Ovary (tissue), 9 donors: ENCODE data around the gene MICOS13. TPM values are rescaled to one million over a fixed set of nuclear protein-coding genes. Genes with fewer than 3 reads are reported as not detected.

Experiments used
- DNase-seq, 5 donors: peaks; one replicate each; pipeline ENCODE4 v3.0.0-alpha.2; 2019 to 2020
- H3K27ac ChIP-seq, 2 donors: fragments of 200-600 bp; one replicate each; pipeline versions ENCODE4 v1.5.1 to v1.8.0; 2019 to 2022
- H3K27me3 ChIP-seq: fragments of 200-600 bp; one replicate; pipeline ENCODE4 v1.8.0; 2022
- H3K36me3 ChIP-seq: fragments of 200-600 bp; sonication (generic); one replicate; pipeline ENCODE4 v1.5.1; 2019
- H3K4me1 ChIP-seq: one replicate; pipeline ENCODE4 v1.8.1; 2013; ENCODE audit warnings: mild to moderate bottlenecking, moderate library complexity; ENCODE audit not compliant: insufficient read depth
- H3K4me3 ChIP-seq: fragments of 200-600 bp; sonication (generic); one replicate; pipeline ENCODE4 v1.5.1; 2017
- H3K9me3 ChIP-seq, 2 donors: fragments of 200-600 bp in 1 of 2; sonication (generic) in 1 of 2; one replicate each; pipeline versions ENCODE4 v1.5.1 to v1.8.1; 2013 to 2019; ENCODE audit warnings: mild to moderate bottlenecking in 1 of 2, moderate library complexity in 1 of 2
- EP300 ChIP-seq: sonication (generic); formaldehyde crosslinking; IDR thresholded peaks from one replicate; pipeline ENCODE4 v1.6.1; 2017; ENCODE audit warnings: antibody characterized with exemption
- POLR2A ChIP-seq: fragments of 450-650 bp; IDR thresholded peaks from one replicate; pipeline ENCODE4 v1.6.1; 2017; ENCODE audit warnings: antibody characterized with exemption, mild to moderate bottlenecking, moderate library complexity
- WGBS, 3 donors: extraction: QIAGEN DNeasy Blood & Tissue Kit in 1 of 3; methylation state at CpG; one replicate each; pipeline versions ENCODE4 v1.1.5 to v1.1.7; 2013 to 2017; 5-methylcytosine and 5-hydroxymethylcytosine counted together
- intact Hi-C, 4 donors: fragments of 100-400 bp; cut with DNase I; formaldehyde crosslinking; loops; one replicate each; pipeline versions ENCODE4 v1.11.0 to v1.15.1; 2022 to 2023
- polyA plus RNA-seq, 2 donors: library from polyadenylated mRNA; stranded (reverse); fragments of 200-250 nt in 1 of 2; fragments of 350-450 nt in 1 of 2; fragmentation: Illumina TruSeq in 1 of 2; extraction: RNeasy Lipid Tissue Mini Kit (QIAGEN cat#74804) in 1 of 2; gene quantifications; one replicate each; pipeline ENCODE4 v1.2.3, GENCODE V29; 2013 to 2014
- total RNA-seq, 7 donors: library from RNA; depleted of rRNA in 2 of 7; stranded (reverse); fragments of >200 nt in 2 of 7; fragmentation: NEBNext Ultra II Directional in 3 of 7; extraction: Animal tissue kit (Norgen Biotek cat#: 25700) in 3 of 7; gene quantifications; one replicate each; pipeline versions ENCODE4 v1.1.0 to v1.2.4, GENCODE V29; 2016 to 2023
- TF ChIP-seq, protein P1 (sequence below), 3 donors: fragments of 450-650 bp in 2 of 3; fragments of 200-600 bp in 1 of 3; IDR thresholded peaks; one replicate each; pipeline versions ENCODE4 v1.5.1 to v1.8.0; 2016 to 2022; ENCODE audit warnings: antibody characterized with exemption in 3 of 3, mild to moderate bottlenecking in 1 of 3
- donor health status: DM: no; HTN: no; CAD: no; lungs with moderate emphysema.
- donor health status: DM: no; HTN: no; CAD: no.
- donor health status: Bipolar disorder and iron deficiency.
- donor health status: DM: yes; HTN: yes; CAD: no.
- donor health status: DM: no; HTN: no; CAD: no.
- donor health status: DM: yes; HTN: yes; CAD: no.

MICOS13 gene
- total and polyA plus RNA-seq, 9 donors, result 5.2 to 48.7 (median 44.2) TPM

DNA sequence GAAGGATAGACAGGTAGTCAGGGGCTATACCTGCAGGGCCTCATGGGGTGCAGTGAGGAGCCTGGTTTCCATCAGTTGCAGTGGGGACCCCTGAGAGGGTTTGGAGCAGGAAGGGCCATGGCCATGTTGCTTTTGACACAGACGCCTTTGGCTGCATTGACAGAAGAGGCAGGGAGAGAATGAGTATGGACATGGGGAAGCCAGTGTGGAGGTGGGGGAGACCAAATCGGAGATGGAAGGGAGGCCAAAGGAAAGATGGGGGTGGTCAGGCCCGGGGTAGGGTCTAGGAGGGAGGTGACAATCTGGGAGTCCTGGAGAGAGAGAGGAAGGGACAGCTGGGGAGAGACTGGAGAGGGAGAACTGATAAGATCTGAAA lies 1.8 kb upstream of the MICOS13 start:
- Histone ChIP-seq H3K4me3 (no peak overlapping the region), H3K4me1 (peaks cover 15% of the 10 kb centered on the region), H3K36me3 (no peaks in the 10 kb centered on the region), H3K27ac (no peak overlapping the region), H3K27me3 (no peaks in the 10 kb centered on the region), H3K9me3 (no peaks in the 10 kb centered on the region)
- TF ChIP-seq EP300 (no peak), POLR2A (no peak)
- TF ChIP-seq, protein P1, sequence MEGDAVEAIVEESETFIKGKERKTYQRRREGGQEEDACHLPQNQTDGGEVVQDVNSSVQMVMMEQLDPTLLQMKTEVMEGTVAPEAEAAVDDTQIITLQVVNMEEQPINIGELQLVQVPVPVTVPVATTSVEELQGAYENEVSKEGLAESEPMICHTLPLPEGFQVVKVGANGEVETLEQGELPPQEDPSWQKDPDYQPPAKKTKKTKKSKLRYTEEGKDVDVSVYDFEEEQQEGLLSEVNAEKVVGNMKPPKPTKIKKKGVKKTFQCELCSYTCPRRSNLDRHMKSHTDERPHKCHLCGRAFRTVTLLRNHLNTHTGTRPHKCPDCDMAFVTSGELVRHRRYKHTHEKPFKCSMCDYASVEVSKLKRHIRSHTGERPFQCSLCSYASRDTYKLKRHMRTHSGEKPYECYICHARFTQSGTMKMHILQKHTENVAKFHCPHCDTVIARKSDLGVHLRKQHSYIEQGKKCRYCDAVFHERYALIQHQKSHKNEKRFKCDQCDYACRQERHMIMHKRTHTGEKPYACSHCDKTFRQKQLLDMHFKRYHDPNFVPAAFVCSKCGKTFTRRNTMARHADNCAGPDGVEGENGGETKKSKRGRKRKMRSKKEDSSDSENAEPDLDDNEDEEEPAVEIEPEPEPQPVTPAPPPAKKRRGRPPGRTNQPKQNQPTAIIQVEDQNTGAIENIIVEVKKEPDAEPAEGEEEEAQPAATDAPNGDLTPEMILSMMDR (IDR thresholded peaks at IDR 0.05), result no peak
- intact Hi-C loops, result loop anchor here in 1 of 4 donors (10.0 kb wide), 1 partner anchor 57 kb away; the partner anchor contains the start of genes SAFB and SAFB2
- peak in 2 of 5 donors; percentile 10 to 35 for DNase-seq
- 85 to 92% (median 88%) methylated on average over 3 of the region's 3 CpGs for WGBS, 3 donors

DNA sequence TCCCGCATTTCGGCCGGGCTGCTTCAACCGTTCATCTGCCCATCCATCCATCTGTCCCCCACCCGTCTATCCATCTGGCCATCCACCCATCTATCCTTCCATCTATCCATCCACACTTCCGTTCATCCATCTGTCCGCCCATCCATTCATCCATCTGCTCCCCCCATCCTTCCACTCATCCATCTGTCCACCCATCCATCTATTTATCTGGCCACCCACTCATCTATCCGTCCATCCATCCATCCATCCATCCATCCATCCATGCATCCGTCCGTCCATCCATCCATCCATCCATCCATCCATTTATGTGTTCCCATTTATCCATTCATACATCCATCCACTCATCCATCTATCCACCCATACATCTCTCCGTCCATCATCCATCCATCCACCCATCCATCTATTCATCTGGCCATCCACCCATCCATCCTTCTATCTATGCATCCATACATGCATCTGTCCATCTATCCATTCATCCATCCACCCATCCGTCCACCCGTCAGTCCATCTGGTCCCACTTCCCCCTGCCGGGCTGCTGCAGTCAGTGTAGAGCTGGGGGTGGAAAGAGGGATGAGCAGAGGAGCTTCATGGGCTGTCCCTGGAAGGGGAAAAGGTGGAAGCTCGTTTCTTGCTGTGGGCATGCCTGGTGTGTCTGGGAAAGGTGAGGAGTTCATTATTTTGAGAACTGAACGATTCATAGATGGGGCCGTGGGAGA lies 1.2 kb upstream of the MICOS13 start:
- peak overlapping the region; percentile 94 for H3K4me3 ChIP-seq
- peak in 2 of 5 donors; percentile 11 to 42 for DNase-seq
- intact Hi-C loops, result loop anchor here in 1 of 4 donors (10.0 kb wide), 1 partner anchor 57 kb away; the partner anchor contains the start of genes SAFB and SAFB2
- H3K36me3 ChIP-seq, result no peaks in the 10 kb centered on the region
- H3K9me3 ChIP-seq, result no peaks in the 10 kb centered on the region
- H3K27me3 ChIP-seq, result no peaks in the 10 kb centered on the region
- H3K27ac ChIP-seq, result peak overlapping the region in 1 of 2 donors; percentile 78
- TF ChIP-seq, protein P1 (IDR thresholded peaks at IDR 0.05), result no peak
- TF ChIP-seq POLR2A, result no peak
- TF ChIP-seq EP300, result no peak
- 55 to 58% (median 58%) methylated on average over 17 of the region's 17 CpGs for WGBS, 3 donors
- H3K4me1 ChIP-seq, result peaks cover 12% of the 10 kb centered on the region

DNA sequence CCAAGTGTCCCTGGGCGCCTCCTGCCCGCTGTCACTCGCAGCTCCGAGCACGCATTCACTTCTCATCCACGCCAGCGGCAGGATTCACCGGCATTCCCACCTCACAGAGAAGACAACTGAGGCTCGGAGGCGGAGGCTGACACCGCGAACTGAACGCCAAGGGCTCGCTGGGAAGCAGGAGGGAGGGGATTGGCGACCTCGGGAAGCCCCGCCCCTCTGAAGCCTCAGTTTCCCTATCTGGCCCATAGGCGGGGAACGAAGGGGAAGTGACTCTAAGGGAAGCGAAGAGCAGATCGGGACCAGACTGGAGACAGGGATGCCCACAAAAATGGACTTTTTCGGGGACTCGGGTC lies 256 bp downstream of the MICOS13 start:
- TF ChIP-seq POLR2A (peak; percentile 12), EP300 (no peak)
- Histone ChIP-seq H3K4me1 (peaks cover 10% of the 10 kb centered on the region), H3K27me3 (no peaks in the 10 kb centered on the region), H3K36me3 (no peaks in the 10 kb centered on the region), H3K9me3 (no peaks in the 10 kb centered on the region), H3K27ac (peak overlapping the region in 1 of 2 donors; percentile 88), H3K4me3 (peak overlapping the region; percentile 94)
- intact Hi-C loops, result loop anchor here in 1 of 4 donors (10.0 kb wide), 1 partner anchor 55 kb away; the partner anchor contains the start of genes SAFB and SAFB2
- DNase-seq, result no peak
- 0 to 1% (median 1%) methylated on average over 23 of the region's 23 CpGs for WGBS, 3 donors

DNA sequence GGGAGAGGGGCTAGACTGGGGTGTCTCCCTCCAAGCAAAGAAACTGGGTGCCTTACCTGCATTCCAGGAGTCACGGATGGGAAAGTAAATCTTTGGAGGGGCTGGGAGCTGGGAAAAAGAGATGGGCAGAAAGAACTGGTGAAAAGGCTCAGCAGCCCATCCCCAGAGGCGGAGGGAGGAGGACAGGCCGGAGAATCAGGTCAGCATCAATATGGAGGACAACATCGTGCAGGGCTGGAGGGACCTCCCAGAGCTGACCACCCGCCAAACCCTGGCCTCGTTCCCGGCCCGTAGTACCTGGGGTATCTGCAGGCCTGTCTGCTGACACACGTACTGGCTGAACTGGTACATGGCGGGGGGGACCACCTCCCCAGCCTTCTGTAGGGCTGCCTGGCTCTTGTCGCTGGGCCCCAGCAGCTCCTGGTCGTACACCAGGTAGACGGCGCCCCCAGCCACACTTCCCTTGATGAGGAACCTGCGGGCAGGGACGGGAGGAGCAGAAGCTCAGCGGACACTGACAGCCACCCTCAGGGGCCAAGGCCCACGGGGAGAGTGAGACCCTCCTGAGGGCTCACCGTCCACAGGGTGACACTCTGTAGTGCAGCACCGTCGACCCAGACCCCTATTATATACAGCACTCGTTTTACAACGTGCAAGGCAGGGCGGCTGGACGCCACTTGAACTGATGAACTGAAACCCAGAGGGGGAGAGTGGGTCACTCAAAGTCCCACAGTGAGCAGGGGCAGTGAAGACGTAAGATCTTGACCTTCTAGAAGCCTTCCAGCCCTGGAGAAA lies 830 bp downstream of the MICOS13 start:
- Histone ChIP-seq H3K27me3 (no peaks in the 10 kb centered on the region), H3K36me3 (no peaks in the 10 kb centered on the region), H3K27ac (peak overlapping the region in 1 of 2 donors; percentile 88), H3K4me3 (peak overlapping the region; percentile 94), H3K4me1 (peaks cover 10% of the 10 kb centered on the region), H3K9me3 (no peaks in the 10 kb centered on the region)
- intact Hi-C loops, result loop anchor here in 2 of 4 donors (5.0 to 10.0 kb wide), 2 partner anchors 52 to 55 kb away; partner anchors contain the start of genes SAFB (in 1 of the 2) and SAFB2 (in 1 of the 2)
- TF ChIP-seq, protein P1 (IDR thresholded peaks at IDR 0.05), result no peak
- TF ChIP-seq POLR2A (no peak), EP300 (no peak)
- WGBS, 3 donors, result 15 to 21% (median 17%) methylated on average over 26 of the region's 26 CpGs
- DNase-seq, result peak in 3 of 5 donors; percentile 41 to 63 (median 63)
